ENCODE measurements around the gene STAC2.
A peak's percentile ranks its signal among the peaks of the same experiment; 100 is the strongest.

Gene STAC2

DNA sequence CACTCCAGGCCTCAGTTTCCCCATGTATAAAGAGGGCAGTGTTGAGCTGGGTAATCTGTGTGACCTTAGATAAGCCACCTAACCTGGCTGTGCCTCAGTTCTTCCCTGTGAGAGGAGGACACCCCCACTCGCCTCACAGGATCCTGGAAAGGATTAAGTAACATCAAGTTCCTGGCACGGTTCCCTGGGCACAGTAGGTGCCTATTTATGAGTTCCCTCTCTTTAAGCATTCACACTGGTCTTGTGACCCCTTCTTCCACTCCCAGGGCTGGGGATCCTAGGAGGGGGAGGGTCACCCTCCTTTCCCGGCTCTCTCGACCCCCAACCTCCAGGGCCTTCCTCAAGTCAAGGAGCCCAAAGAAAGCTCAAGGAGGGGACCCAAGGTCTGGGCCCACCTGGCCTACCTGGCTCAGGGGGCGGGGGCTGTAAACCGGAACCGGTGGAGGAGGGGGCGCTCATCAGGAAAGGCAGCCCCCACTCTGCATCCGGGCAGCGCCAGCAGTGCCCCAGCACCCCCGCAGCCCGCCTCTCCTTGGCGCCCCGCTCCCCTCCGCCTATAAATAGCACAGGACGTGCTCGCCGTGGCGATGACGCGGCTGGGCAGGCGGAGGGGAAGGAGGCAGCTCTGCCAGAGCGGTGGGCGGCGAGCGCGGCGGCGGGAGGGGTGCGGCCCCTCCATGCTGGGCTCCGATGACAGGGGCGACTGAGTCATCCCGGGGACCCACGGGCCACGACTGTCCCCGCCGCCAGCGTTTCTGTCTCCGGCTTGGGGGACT lies 16.2 kb downstream of the STAC2 start:
- peak in 1 of 2 donors; percentile 56 for DNase-seq

DNA sequence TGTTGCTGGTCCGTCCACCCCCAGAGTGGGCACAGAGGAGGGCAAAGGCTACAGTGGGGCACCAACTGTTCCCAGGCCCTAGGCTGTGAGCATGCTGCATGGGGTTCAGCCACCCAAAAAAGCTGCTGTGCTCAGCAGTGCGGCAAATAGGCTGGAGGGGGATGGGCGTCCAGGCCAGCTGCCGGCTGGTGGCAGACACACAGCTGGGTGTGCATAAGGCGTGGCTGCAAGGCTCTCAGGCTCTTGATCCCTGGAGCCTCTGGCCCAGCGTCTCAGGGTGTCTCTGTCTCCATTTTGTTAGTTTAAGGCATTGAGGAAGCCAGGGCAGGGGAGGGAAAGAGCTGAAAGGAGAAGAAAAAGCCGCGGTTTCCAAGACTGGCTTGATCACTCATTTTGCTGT lies 16.9 kb downstream of the STAC2 start:
- no peak for DNase-seq

- DNase-seq = no peak
Observed at GRCh38 chr17:39208136-39208535, 17.6 kb downstream of the STAC2 start.

GRCh38 chr17:39205112-39205526 lies 20.6 kb downstream of the STAC2 start:
- no peak for DNase-seq

DNA sequence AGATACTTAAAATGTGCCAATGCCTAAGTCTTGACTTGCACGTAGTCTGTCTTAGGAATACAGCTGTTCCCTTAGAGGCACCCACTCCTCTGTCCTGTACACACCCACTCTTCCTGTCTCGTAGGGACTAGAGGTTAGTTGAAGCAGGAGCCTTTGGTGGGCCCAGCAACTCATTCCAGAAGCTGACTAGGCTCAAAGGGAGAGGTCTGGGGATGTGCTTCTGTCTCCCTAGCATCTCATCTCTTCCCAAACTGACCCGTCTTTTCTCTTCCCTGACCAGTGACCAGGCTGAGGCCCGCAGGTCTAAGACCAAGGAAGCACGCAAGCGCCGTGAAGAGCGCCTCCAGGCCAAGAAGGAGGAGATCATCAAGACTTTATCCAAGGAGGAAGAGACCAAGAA lies 21.5 kb downstream of the STAC2 start:
- DNase-seq = no peak

DNA sequence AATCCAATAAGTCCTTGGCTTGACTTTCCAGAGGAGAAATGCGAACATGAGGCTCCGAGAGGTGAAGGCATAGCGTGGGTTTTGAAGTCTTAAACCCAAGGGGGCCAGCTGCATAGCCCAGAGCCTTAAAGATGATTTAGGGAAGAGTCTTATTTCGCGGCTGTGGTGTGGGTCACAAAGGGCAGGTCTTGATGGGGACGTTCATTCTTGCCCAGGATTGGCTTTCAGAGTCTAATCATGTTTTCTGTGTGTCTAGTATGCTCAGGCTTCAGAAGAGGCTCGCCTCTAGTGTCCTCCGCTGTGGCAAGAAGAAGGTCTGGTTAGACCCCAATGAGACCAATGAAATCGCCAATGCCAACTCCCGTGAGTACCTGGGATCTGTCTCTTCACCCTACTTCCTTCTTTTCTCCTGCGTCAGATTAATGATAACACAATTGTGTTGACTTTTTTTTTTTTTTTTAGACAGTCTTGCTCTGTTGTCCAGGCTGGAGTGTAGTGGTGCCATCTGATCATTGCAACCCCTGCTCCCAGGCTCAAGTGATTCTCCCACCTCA lies 24.7 kb downstream of the STAC2 start:
- no peak for DNase-seq

DNA sequence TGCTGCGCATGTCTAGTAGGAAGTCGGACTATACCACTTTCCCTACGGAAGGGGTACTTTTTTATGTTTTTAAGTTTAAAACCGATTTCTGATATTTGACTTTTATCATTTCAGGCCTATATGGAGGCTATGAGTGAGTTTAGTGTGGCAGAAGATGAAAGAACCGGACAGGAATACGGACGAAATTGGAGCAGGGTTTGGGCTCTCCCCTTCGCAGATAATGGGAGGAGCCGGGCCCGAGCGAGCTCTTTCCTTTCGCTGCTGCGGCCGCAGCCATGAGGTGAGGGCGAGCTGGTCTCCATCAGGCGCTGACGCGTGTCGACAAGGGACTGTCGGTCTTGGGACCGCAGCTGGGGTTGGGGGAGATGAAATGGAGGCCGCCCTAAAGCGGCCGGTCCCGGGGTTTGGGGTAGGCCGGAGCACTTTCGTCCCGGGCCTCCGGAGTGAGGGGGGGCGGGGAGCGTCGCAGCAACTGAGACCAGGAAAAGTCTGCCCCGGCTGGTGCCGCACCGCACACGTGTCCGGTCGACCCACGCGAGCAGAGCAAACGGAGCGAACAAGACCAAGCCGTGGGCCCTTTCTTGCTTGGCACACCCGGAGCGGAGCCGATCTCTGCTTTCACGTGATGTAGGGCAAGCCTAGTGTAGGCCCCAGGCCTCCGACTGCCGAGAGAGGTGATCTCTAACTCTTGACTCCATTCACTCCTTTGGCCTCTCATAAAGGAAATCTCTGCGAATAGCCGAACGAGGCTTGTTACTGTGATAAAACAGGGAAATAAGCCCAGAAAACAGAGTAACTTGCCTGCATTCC lies 25.5 kb downstream of the STAC2 start, which contains the start of gene RPL19:
Gene RPL19, plus strand, starts transcription at position 214 of the 810 bp plus-strand sequence. Its CDS starts 62 bp downstream, at position 276.
- peak; percentile 73 to 78 for DNase-seq

DNA sequence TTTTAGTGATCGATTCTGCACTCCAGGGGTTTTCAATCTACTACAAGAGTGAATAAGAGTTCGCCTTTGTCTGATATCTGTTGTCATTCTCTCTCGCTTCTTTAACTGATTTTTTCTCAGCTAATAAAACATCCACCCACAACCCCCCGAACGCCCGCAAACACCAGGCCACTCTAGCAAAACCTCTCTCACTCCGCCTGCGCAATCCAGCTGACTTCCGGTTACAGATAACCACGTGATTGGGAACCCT lies 26.0 kb downstream of the STAC2 start:
- DNase-seq = peak; percentile 74 to 81

- DNase-seq = no peak
Observed at GRCh38 chr17:39198186-39198566, 27.6 kb downstream of the STAC2 start.

DNA sequence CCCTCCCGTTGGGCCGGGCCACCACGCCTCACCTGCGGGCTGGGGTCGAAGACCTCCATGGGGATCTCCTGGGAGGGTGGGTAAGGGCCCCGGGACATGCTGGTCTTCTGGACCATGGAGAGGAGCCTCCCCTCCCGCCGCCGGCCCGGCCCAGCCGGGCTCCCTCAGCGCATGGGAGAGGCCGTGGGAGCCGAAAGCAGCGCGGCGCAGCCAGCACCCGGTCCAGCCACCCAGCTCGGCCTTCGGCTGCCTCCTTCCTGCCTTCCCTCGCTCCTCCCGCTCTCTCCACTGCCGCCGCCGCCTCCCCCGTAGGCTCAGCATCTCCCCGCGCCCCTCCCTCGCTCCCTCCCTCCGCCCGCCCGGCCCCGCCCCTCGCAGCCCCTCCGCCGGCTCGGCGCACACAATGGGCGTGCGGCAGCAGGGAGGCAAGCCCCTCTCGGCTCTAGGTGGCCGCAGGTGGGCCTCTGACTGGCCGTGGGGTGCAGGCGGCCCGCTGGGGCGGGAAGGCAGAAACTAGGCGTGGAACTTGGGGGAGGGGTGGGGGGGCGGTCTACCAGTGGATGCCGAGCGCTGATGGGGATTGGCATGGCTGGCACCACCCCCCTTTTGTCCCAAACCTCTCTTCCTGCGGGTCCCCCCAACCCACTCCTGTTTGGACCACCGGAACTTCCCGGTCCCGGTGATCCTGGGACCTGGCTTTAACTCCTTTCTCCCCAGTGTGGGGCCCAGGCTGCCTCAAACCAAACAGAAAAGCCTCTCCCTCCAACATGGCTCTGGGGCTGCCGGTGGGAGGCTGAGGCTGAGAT lies 28.2 kb downstream of the STAC2 start, which contains the start of gene CACNB1:
Gene CACNB1, minus strand, starts transcription at position 290 of the 806 bp plus-strand sequence. Its CDS starts 174 bp downstream, at position 116.
- DNase-seq = peak; percentile 59 to 63

DNA sequence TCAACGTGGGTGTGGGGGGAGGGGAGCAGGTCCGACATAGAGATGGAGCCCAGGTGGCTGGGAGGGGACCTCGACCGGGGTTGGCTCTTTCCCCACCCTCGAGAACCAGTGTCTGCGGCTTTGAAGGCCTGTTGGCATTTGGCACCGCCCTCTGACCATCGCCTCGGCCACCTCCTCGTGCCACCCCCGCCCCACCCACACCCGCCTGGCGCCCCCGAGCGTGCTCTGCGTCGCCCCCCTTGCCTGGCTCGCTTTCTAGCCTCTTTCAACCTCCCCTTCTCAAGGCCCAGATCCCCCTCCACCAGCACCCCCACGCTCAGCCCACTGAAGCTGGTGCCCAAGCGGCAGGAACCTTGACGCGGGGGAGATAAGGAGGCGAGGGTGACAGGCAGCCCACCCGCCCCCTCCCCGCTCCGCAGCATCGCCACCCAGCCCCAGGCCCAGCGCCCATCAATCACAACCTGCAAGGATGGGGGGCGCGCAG lies 28.9 kb downstream of the STAC2 start:
- DNase-seq = no peak

GRCh38 chr17:39196241-39196807 lies 29.4 kb downstream of the STAC2 start:
- DNase-seq = no peak

DNA sequence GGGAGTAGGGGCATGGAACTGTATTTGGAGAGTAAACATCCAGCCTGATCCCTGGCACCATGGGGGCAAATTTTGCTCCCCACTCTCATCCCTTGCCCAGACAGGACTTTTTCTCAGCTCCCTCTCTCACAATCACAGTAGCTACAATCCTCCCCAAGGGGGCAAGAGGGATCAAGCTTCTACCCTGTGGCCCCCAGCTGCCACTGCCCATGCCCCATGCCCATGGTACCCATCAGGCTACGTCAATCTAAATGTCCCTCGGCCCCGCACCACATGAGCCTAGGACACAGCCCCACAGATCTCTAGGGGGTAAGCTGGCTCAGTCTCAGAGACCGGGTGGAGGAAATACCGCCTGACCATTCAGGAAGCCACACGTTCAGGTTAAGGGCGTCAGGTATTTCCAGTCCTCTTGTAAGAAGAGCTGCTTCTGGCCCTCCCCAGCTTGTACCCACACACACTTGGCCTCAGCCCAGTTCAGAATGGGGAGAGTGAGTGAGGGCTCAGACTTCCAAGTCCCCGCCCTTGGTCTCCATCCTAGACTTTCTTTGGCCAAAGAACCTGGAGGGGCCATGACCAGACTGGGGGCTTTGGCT lies 30.1 kb downstream of the STAC2 start:
- no peak for DNase-seq

GRCh38 chr17:39194985-39195524 lies 30.7 kb downstream of the STAC2 start:
- no peak for DNase-seq

- no peak for DNase-seq
Observed at GRCh38 chr17:39194089-39194984, 31.4 kb downstream of the STAC2 start.

- no peak for DNase-seq
Observed at GRCh38 chr17:39193346-39193745, 32.4 kb downstream of the STAC2 start.

DNA sequence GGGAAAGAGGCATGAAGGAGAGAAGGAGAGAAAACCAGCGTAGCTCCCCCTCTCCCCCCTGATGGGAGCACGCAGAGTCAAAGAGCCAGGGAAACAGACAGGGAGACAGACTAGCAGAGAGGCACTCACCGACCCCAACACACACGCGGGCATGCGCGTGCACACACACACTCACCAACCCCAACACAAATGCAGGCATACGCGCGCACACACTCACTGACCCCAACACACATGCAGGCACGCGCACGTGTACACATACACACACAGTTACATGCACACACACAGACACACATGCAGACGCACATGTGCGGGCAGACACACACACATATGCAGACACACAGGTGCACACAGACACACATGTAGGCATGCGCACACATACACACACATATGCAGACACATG lies 32.8 kb downstream of the STAC2 start:
- no peak for DNase-seq

DNA sequence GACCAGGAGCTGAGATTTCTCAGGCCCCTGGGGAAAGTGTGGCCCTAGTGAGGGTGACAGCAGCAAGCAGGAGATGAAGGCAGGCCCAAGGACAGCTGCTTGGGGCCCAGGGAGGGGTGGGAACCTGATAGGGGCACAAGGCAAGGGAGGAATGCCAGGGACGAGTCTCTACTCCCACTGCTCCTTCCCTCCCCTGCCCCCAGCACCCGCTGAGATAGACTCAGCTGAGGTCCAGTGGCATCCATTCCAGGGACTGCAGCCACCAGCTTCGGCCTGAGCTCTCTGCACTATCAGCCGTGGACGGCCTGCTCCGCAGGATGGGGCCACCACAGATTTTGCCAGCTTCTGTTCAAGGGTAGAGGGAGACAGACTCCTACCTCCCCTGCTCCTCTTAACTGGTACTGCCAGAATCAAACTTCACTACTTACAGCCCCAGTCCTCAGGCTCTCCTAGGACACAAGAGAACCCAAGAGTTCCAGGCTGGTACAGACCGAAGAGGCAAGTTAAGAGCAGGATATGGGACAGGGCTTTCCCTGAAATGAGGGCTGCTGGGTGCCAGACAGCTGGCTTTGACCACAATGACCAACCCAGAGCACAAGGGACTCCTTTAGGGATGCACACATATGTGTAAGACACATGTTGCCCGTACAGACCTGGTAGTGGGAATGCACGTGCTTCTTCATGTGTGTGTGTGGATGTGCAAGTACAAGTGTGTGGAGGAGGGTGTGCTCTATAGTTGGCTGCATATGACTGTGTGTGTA lies 33.8 kb downstream of the STAC2 start:
- no peak for DNase-seq

DNA sequence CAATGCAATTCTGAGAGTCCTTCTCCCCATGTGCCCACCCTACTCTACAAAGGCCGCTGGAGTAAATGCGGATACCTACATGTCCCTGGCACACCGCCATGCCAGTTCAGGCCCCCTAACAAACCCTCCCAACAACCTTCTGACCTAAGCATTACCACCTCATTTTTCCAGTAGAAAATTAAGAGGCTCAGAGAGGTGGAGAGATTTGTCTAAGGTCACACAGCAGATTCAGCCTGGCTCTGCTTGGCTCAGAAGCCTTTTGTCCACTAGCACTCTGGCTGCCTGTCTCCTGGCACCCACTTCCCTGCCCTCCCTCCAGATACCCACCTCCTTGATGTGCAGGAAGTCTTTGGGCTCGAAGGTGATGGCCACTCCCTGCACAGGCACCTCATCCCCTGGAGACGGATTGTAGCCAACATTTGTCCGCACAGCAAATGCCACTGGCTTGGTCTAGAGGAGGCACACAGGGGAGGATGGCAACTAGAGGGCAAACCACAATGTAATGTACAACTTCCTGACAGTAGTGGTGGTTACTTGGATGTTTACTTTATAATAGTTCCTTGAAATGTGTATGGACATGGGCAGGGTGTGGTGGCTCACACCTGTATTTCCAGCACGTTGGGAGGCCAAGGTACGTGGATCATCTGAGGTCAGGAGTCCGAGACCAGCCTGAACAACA lies 38.5 kb downstream of the STAC2 start:
- no peak for DNase-seq

Data from stimulated activated CD4-positive, alpha-beta T cell treated with anti-CD3 and anti-CD28 coated beads, Interleukin-2, amount 100 ng/mL, for 48 hours (primary cell).